HG03378 (cell line): ENCODE results near the gene NALCN.
"Not testable (repeated sequence)": the region's sequence is repeated elsewhere in the genome, so short reads cannot be mapped to it uniquely, and the experiment has no call there.

ENCODE experiments used
- ATAC-seq: cut with Tn5 transposase; IDR thresholded peaks from one replicate; pipeline ENCODE4 v1.9.1; 2021; ENCODE audit warnings: mild to moderate bottlenecking, moderate library complexity; ENCODE audit not compliant: unreplicated experiment

NALCN gene

DNA sequence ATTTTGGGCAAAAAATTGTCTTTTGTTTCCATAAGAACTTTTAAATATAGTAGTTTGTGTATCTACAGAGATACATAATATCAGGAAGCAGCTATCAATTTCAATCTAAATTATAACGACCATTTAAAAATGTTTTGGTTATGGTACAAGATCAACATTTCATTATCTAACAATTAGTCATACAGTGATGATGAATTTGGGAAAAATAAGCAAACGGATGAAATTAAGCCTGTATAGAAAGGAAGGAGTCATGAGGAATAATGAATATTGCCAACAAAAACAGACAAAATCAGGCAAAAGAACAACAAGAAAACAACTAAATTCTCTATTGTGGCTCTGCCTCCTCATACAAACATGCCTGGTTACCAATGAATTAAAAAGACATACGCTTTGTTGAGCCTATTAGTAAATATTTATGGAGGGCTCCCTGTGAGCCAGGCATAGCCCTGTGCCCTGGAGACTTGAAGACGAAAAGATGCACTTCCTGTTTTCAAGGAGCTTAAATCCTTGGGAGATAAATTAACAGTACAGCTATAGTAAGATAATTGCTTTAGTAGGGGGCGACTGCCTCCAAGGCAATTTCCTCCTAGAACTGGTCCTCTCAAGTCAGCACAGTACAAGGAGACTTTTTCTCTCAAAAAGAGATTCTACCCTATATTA lies 73.0 kb downstream of the NALCN start:
- no peak for ATAC-seq

GRCh38 chr13:101341464-101341863 lies 74.8 kb downstream of the NALCN start:
- no peak for ATAC-seq

- no peak for ATAC-seq
Measured at GRCh38 chr13:101339202-101339601, 77.1 kb downstream of the NALCN start.

GRCh38 chr13:101332583-101332982 lies 83.7 kb downstream of the NALCN start:
- no peak for ATAC-seq

- ATAC-seq: no peak
Measured at GRCh38 chr13:101331731-101332130, 84.6 kb downstream of the NALCN start.

DNA sequence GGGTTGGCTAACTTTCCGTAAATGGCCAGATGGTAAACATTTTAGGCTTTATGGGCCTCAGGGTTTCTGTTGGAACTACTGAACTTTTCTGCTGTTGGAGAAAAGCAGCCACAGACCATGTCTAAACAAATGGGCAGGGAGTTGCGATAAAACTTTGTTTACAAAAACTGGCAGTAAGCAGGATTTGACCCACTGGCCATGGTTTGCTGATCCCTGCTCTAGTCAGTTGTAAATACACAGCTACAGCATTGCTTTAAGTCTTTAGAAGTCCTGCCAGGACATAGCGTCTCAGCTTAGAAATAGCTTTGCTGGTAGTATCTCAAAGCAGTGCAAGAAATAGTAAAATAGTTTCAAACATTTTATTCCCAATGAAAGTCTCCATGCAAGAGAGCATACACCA lies 88.4 kb downstream of the NALCN start:
- ATAC-seq: no peak

GRCh38 chr13:101326710-101327109 lies 89.6 kb downstream of the NALCN start:
- ATAC-seq: no peak

DNA sequence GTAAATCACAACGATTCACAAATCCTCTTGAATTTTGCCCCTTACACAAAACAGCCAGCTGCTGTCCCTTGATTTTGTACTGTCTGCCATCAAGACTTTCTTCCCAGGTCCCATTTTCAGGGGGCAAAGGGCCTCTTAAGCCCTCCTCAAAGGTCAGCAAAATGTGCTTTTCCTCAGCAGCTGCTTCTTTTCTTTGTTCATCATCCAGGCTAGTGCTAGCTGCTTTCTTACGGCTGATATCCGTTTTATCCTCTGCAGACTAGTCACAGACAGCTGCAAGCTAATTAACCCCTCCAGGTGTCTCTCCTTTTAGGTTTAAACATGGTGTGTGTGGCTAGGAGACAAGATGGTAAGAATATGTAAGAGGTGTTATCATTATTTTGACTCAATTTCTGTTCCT lies 90.9 kb downstream of the NALCN start:
- no peak for ATAC-seq

- no peak for ATAC-seq
Measured at GRCh38 chr13:101323601-101324000, 92.7 kb downstream of the NALCN start.

GRCh38 chr13:101317986-101318523 lies 98.3 kb downstream of the NALCN start:
- ATAC-seq: no peak

- ATAC-seq: not testable (repeated sequence)
Measured at GRCh38 chr13:101313479-101313878, 102.8 kb downstream of the NALCN start.

DNA sequence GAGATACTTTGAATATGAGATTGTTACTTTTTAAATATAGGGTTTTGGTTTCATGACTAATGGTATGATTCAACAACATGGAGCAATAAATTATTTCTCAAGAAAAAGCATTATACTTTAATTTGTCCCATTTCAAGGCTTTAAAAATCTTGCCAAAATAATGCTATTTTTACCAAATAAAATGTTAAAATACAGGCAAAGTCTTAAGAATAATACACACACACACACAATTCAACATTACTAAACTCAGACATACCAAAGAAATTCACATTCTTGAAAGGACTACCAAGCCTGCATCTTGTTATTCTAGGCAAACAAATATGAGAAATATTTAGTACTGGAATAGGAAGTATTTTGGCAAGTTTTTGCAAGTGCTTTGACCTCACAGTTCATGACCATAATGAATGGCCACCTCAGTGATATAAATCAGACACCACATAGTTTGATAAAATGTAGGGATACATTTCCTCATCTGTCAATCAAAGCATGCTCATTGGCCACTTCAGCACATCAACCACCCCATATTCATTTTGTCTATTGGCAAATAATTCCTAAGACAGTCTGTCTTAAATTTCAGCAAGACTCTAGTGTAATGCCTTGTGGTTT lies 107.2 kb downstream of the NALCN start:
- ATAC-seq: no peak

DNA sequence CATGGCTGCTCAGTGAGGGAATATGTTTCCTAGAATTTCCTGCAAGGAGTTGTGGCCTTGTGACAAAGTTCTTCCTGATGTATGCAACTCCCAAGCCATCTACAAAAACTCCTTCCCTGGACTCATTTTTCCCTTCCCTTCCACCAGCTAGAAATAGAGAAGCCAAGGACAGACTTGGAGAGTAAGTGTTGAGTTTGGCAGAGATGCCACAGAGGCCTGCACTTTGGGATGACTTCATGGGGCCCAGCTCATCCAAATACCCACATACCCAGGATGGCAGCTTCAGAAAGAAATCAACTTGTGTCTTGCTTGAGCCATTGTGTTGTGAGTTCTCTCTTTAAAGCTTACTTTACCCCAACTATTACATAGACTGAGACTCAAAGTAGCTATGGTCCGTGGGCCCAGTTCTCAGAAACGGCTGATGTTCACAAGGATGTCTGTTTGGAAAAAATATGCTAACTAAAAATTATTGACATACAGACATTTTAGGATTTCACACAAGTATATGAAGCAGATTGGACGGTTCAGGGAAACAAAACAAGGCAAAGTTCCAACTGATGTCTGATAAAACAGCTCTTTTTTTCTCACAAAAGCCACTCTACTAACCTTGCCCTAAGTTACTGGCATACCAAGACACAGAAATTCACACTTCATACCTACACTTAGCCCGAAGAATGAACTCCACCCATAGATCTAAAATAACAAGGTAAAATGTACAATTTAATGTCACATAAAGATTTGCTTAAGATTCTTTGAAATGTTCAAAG lies 107.9 kb downstream of the NALCN start:
- ATAC-seq: no peak

DNA sequence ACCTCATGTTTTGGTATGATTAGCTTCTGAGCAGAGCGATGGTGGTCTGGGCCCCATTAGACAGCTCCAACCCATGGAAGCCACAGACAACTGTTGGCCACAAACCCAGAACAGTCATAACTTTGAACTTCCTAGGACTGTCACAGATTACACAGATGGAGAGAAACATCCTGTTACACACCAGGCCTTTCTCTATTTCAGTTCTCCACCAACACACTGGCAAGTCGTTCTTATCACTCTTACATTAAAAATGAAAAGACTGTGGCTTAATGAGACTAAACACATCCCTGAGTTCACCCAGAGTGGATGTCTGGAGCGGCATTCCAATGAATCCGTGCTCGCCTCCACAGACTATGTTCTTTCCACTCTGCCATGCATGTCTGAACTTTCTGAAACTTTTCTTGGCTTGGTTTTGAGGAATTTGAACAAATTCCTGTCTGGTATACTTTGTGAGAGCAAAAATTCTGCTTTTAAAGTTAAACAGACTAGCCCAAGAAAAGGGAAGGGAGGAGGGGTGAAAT lies 109.1 kb downstream of the NALCN start:
- no peak for ATAC-seq

GRCh38 chr13:101306773-101307172 lies 109.5 kb downstream of the NALCN start:
- ATAC-seq: no peak

DNA sequence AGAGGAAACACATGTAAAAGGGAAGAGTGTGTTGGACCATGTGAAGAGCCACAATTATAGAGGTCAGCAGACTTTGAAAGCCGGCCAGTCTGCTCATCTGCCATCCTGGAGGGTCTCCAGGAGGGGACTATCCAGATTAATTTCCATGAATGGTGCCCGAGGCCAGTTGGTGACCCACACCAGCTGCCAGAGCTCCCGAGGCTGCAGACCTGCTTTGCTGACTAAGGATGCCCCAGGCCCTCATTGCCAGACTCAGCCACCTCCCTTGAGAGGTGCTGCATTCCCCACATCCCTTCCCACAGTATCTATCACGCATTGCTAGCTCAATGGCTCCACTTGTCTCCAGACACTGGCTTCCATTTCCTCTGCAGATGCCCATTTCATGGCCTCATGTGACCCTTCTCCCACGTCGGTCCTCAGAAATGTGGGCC lies 110.3 kb downstream of the NALCN start:
- no peak for ATAC-seq

- no peak for ATAC-seq
Measured at GRCh38 chr13:101303521-101303920, 112.8 kb downstream of the NALCN start.

GRCh38 chr13:101301053-101301452 lies 115.3 kb downstream of the NALCN start:
- ATAC-seq: no peak

GRCh38 chr13:101300531-101300930 lies 115.8 kb downstream of the NALCN start:
- no peak for ATAC-seq

GRCh38 chr13:101298517-101298916 lies 117.8 kb downstream of the NALCN start:
- ATAC-seq: no peak

GRCh38 chr13:101297794-101298193 lies 118.5 kb downstream of the NALCN start:
- ATAC-seq: no peak

- ATAC-seq: no peak
Measured at GRCh38 chr13:101292711-101293110, 123.6 kb downstream of the NALCN start.
